ENCODE data around the gene COL9A3.

Gene COL9A3

GRCh38 chr20:62797671-62798532 is 18.9 kb upstream of the COL9A3 start:
- no peak for DNase-seq

DNA sequence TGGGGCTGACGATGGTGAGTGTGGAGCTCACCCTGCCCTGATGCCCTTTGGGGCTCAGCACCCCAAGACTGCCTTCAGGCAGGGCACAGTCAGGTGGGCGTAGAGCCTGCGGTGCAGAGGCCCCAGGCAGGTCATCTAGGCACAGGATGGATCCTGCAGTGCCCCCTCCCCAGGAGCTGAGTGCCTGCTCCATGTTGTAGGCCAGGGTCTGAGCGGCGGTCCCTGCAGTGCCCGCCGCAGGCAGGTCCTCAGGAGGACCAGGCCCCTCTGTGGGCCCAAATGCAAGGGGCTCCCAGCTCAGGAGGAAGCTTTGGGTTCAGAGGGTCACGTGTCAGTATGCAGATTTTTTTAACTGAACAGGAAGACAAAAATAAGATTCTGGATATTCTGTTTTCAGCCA is 17.8 kb upstream of the COL9A3 start:
- no peak for DNase-seq

DNA sequence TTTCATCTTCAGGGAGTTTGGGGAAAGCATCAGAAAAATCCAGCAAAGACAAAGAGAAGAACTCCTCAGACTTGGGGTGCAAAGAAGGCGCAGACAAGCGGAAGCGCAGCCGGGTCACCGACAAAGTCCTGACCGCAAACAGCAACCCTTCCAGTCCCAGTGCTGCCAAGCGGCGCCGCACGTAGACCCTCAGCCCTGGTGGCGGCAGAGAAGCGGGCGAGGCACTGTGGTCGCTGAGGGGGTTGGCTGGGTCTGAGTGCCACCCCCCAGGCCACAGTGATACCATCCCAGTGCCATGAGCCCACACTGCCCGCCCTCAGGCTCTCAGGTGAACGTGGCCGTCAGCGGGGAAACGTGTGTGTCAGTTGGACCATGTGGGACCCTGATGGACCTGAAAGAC is 17.4 kb upstream of the COL9A3 start:
- no peak for DNase-seq

DNA sequence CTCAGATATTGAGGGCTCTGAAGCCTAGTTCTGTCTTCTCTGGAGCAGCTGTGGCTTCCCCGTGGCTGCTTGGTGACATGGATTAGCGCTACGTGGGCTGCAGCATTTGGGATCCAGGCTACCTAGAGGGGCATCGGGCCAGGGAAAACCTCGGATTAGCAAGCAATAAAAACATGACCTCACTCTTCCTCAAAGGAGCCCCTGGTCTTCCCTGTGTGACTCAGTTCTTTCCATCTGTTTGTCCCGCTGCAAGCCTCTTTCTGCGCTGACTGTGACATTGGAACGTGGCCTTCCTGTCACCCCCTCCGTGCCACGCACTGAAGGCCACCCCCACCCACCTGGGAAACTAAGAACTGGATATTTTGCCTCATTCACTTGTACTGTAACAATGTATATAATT is 17.0 kb upstream of the COL9A3 start:
- DNase-seq, result no peak

- no peak for DNase-seq
These were observed 16.3 kb upstream of the COL9A3 start for GRCh38 chr20:62800314-62801259.

DNA sequence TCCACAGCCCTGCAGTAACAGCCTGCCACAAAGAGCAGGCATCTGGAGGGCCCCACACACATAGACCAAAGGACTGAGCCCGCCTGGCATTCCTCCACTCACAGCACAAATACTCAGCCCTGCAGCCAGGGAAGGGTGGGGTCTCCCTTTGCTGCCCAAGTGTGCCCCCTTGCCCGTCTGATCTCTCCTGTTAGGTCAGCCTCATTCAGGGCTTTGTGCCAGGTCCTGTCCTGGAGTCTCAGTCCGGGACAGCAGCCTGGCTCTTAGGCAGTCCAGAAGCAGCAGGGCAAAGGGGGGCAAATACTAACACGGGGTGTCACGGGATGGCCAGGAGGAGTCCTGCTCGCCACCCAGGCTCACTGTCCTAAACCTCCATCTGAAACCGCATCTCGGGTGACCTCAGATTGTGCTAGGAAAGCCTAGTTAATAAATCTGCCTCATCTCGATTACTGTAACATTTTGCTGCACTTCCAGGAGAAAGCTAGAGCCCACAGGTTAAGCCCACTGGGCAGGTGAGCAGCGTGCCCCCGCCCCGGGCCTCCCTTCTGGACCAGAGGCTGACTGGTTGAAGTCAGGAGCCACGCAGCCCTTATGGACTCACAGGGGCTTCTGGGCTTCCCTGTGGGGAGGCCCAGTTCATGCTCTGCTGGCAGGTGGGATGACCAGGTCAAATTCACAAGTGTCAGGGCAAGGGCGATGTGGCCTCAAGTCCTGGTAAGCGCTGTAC is 15.4 kb upstream of the COL9A3 start:
- DNase-seq, result no peak

DNA sequence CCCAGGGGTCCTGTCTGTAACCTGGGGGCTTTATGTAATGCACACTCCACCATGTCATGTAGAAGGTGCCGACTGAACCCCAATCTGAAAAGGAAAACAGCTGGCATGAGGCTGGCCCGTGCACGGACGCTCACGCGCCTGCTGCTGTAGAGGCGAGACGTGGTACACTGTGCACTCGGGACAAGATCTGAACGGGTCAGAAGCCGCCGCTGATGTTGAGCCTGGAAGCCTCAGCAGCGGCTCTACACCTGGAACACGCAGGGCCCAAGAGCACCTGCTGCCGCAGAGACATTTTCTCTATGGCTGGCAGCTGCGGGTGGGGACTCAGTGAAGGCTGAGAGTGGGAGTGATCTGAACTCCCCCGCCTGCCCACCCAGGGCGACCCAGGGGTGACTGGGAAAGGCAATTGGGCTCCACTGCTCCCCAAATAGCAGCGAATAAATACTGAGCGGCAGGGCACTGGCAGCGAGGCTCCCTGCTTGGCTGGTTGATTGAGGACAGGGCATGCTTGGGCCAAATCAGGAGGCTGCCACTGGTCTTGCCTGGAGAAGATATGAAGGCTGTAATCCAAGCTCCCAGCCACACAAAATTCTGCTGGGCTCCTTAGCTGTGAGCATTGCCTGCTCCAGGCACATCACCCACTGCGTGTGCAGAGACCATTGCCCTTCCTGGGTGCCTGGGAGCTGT is 14.7 kb upstream of the COL9A3 start:
- DNase-seq, result no peak

DNA sequence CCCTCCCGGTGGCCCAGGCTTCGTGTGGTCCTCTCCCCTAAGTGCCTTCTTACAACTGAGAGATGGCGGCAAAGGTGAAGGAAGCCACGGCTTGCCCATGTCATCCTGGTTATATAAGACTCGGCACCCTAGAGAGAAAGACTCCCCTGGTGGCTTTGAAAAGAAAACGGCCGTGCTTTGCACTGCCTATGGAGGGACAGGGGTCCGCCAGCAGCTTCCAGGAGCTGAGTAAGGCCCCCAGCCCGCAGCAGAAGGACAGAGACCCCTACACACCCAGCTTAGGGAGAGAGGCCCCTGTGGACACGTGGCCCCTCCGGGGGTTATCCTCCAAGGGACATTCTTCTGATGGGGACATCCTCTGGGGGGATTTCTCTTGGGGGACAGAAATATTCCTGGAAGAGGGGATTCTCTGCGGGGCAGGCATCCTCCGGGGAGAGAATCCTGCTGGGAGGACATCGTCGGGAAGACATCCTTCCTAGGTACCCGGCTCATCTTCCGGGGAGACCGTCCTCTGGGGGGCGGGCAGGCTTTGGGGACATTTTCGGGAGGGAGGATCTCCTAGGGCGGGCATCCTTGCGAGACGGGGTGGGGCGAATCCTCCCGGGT is 12.7 kb upstream of the COL9A3 start:
- no peak for DNase-seq

DNA sequence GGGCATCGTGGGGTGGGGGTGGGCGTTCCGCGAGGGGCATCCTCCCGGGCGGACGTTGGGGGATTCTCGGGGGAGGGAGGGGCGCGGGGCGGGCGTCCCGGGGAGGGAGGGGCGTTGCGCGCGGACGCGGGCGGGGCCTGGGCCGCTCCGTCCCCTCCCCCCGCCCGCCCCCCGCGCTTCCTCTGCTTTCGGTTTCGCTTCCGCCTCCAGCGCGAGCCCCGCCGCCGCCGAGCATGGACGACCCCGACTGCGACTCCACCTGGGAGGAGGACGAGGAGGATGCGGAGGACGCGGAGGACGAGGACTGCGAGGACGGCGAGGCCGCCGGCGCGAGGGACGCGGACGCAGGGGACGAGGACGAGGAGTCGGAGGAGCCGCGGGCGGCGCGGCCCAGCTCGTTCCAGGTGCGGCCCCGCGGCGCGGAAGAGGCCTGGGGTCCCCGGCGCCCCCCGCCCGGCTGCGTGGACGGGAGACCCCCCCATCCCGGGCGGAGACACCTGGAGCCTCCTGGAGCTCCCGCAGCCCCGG is 12.2 kb upstream of the COL9A3 start, which contains the start of gene OGFR:
Gene OGFR, plus strand, starts transcription at position 209 of the 528 bp plus-strand sequence. Its CDS starts 25 bp downstream, at position 234.
- DNase-seq, result peak; percentile 38 to 40

- DNase-seq, result peak in 1 of 2 experiments; percentile 16
These were observed 11.6 kb upstream of the COL9A3 start for GRCh38 chr20:62805155-62805710.

- DNase-seq, result no peak
These were observed 11.0 kb upstream of the COL9A3 start for GRCh38 chr20:62805711-62806382.

DNA sequence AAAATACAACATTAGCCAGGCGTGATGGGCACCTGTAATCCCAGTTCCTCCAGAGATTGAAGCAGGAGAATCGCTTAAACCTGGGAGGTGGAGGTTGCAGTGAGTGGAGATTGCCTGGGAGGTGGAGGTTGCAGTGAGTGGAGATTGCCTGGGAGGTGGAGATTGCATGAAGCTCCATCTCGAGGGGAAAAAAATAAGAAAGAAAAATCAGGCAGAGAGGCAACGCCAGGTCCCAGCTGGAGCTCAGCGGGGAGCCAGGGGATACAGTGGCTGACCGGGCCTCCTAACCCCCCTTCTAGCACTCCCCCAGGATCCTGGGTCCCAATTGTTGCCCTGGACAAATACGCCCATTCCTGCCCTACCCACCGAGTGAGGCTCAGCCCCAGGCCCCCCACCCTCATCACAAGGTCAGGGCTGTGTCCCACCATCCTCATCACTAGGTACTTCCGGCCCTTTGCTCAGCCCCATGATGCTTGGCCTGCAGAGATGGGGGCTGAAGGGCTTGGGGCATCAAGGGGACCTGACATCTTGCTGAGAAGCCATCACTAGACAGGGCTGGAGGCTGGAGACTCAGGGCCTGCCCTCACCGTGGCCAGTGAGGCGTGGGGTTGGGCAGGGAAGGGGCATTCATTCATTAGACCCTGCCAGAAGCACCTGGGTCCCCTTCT is 10.3 kb upstream of the COL9A3 start:
- DNase-seq, result no peak

DNA sequence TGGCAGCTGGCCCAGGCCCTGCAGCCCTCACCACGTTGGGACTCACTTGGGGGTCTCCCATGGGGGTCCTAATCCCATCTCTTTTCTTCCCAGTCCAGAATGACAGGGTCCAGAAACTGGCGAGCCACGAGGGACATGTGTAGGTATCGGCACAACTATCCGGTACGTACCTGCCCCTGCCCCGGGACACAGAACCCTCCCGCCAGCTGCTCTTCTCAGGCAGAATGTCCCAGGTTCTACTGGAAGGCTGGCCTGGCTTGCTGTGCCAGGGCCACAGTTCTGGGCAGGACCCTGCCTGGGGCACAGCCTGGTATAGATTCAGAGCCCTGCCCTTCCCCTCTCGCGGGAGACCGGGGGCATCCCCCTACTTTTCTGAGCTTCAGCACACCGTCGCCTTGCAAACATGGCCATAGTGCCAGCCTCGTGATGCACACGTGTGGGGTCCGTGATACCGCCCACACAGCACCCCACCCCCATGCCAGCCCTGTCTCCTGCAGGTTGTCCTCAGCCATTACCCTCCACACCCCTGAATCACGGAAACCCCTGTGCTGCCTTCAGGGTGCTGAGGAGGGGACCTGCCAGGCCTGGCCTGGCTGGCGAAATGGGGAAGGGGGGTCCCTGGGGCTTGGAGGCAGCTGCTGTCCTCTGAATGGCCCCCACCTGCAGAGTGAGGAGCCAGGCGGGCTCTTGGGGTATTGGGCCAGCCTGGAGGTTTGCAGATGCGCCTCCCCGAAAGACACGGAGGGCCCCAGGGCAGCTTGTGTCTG is 9.2 kb upstream of the COL9A3 start:
- no peak for DNase-seq

- DNase-seq, result peak; percentile 36 to 58
These were observed 8.5 kb upstream of the COL9A3 start for GRCh38 chr20:62808211-62808865.

DNA sequence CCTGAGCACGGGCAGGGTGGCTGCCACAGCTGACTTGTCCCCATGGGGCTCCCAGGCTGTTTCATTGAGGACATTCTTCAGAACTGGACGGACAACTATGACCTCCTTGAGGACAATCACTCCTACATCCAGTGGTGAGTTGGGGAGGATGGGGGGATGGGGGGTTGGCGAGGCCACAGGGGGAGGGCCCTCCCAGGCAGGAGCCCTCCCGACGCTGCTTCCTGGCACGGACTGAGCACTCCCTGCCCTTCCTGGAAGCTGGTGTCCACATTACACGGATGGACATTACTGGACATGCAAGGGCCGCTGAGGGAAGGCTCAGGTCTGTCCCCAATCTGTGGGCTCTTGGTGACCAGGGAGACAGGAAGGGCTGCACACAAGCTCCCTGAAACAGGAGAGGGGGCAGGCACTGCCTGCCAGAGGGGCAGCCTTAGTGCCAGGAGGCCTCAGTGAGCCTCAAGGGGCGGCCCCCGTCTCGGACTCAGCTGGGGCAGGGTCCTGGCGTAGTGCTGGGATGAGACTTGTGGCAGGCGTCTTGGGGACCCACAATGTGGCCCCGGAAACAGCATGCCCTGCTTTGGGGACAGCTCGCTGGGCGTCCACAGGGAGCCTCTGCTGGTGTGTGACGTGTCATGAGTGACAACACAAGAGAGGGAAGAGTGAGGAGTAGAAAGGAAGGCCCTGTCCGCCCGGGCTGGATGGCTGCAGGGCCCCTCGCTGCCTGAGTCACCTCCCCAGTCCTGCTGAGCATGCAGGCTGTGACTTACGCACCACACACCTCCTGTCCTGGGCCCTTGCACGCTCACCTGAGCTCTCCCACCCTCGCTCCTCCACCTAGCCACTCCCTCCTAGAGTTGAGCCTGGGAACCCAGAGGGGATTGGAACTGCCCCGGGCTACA is 7.1 kb upstream of the COL9A3 start:
- DNase-seq, result no peak

DNA sequence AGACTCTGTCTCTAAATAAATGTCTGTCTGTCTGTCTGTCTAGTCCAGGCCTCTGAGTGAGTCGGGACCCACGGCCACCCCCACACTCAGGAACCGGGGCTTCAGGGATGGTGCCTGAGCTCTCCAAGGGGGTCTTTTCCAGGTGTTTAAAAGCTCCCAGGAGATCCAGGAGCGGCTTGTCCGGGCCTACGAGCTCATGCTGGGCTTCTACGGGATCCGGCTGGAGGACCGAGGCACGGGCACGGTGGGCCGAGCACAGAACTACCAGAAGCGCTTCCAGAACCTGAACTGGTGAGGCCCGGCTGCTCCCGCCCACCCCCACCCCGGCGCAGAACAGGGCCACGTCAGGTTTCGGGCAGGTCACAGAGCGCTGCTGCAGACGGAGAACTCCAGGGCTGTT is 5.5 kb upstream of the COL9A3 start:
- no peak for DNase-seq

- DNase-seq, result no peak
These were observed 5.1 kb upstream of the COL9A3 start for GRCh38 chr20:62811720-62812119.
